IMR-90 (cell line): ENCODE results near the gene ZNF780B. TPM values are rescaled to one million over a fixed set of nuclear protein-coding genes. Genes with fewer than 3 reads are reported as not detected.

ENCODE experiments used
- ATAC-seq: fragments of 200-7000 bp; cut with Tn5 transposase; 2 replicates; pipeline ENCODE4 v1.9.1; 2020; ENCODE audit warnings: low read depth, mild to moderate bottlenecking, moderate library complexity
- BruUV-seq: library from RNA; stranded (reverse); fragments of 400-500 nt; replicated peaks from 2 replicates; lab custom pipeline; 2021; lab: Mats Ljungman, UMichigan
- CTCF ChIA-PET: fragments of 300-600 bp; formaldehyde crosslinking; extraction: SDS; loops from one replicate; lab custom pipeline; 2021; ENCODE audit warnings: antibody characterized with exemption; lab: Yijun Ruan, JAX
- POLR2A ChIA-PET: fragments of 300-600 bp; sonication (Branson Sonifier 250); formaldehyde crosslinking; loops from one replicate; lab custom pipeline; 2022; ENCODE audit warnings: antibody characterized with exemption; ENCODE audit not compliant: unreplicated experiment; lab: Charles Lee
- DNase-seq: peaks from one replicate; pipeline ENCODE4 v3.0.0; 2013
- H2AFZ ChIP-seq: replicated peaks from 2 replicates; pipeline ENCODE3; 2013; ENCODE audit warnings: low read length, mild to moderate bottlenecking; ENCODE audit not compliant: poor library complexity
- H2AK5ac ChIP-seq: 2 replicates; pipeline ENCODE4 v1.6.1; 2013; ENCODE audit warnings: low read depth, low read length, inconsistent platforms
- H2AK9ac ChIP-seq: replicated peaks from 2 replicates; pipeline ENCODE3; 2013; ENCODE audit warnings: mild to moderate bottlenecking, low read depth, low read length, moderate library complexity; ENCODE audit not compliant: poor library complexity
- H2BK120ac ChIP-seq: 2 replicates; pipeline ENCODE4 v1.6.1; 2013; ENCODE audit warnings: low read depth, low read length, inconsistent platforms
- H2BK15ac ChIP-seq: 3 replicates; pipeline ENCODE4 v1.6.1; 2013; ENCODE audit warnings: low read depth, low read length, inconsistent platforms
- H2BK20ac ChIP-seq: 2 replicates; pipeline ENCODE4 v1.6.1; 2013; ENCODE audit warnings: low read depth, mild to moderate bottlenecking, inconsistent platforms, low read length, moderate library complexity
- H2BK5ac ChIP-seq: 2 replicates; pipeline ENCODE4 v1.6.1; 2013; ENCODE audit warnings: mild to moderate bottlenecking, low read depth, low read length, inconsistent platforms; ENCODE audit not compliant: poor library complexity, severe bottlenecking
- H3K14ac ChIP-seq: replicated peaks from 2 replicates; pipeline ENCODE4 v1.6.1; 2013; ENCODE audit warnings: low read depth, low read length, inconsistent platforms
- H3K18ac ChIP-seq: 2 replicates; pipeline ENCODE4 v1.6.1; 2013; ENCODE audit warnings: low read depth, low read length, control low read depth
- H3K23ac ChIP-seq: 2 replicates; pipeline ENCODE4 v1.6.1; 2013; ENCODE audit warnings: low read depth, low read length, inconsistent platforms
- H3K27ac ChIP-seq: 2 replicates; pipeline ENCODE4 v1.5.1; 2013; ENCODE audit warnings: mild to moderate bottlenecking, control low read depth, low read length; ENCODE audit not compliant: insufficient read depth
- H3K27me3 ChIP-seq: 2 replicates; pipeline ENCODE4 v1.6.1; 2013; ENCODE audit warnings: low read length; ENCODE audit not compliant: control insufficient read depth, insufficient read depth
- H3K36me3 ChIP-seq: 2 replicates; pipeline ENCODE4 v1.6.1; 2013; ENCODE audit warnings: low read length, mixed read lengths; ENCODE audit not compliant: control insufficient read depth, insufficient read depth
- H3K4ac ChIP-seq: 2 replicates; pipeline ENCODE4 v1.6.1; 2013; ENCODE audit warnings: low read depth, low read length, inconsistent platforms
- H3K4me1 ChIP-seq: 2 replicates; pipeline ENCODE4 v1.6.1; 2013; ENCODE audit warnings: low read length, mixed read lengths; ENCODE audit not compliant: control insufficient read depth, insufficient read depth
- H3K4me2 ChIP-seq: 2 replicates; pipeline ENCODE4 v1.6.1; 2013; ENCODE audit warnings: low read depth, mild to moderate bottlenecking, control low read depth, low read length, moderate library complexity
- H3K4me3 ChIP-seq: 2 replicates; pipeline ENCODE4 v1.5.1; 2013; ENCODE audit warnings: low read depth, mild to moderate bottlenecking, control low read depth, low read length, moderate library complexity; ENCODE audit not compliant: insufficient read depth
- H3K56ac ChIP-seq: 2 replicates; pipeline ENCODE4 v1.6.1; 2013; ENCODE audit warnings: low read length, inconsistent platforms; ENCODE audit not compliant: insufficient read depth; ENCODE audit errors: extremely low read depth
- H3K79me1 ChIP-seq, 2 experiments: 2 replicates each; pipeline ENCODE4 v1.6.1; 2013; ENCODE audit warnings: low read length in 2 of 2, inconsistent platforms in 1 of 2, low read depth in 1 of 2
- H3K9ac ChIP-seq: 2 replicates; pipeline ENCODE4 v1.6.1; 2013; ENCODE audit warnings: low read depth, low read length, control low read depth
- H3K9me1 ChIP-seq: 2 replicates; pipeline ENCODE4 v1.6.1; 2013; ENCODE audit warnings: low read length, inconsistent platforms; ENCODE audit not compliant: insufficient read depth
- H3K9me3 ChIP-seq: 2 replicates; pipeline ENCODE4 v1.6.1; 2013; ENCODE audit warnings: low read length; ENCODE audit not compliant: control insufficient read depth, insufficient read depth
- H4K20me1 ChIP-seq: 2 replicates; pipeline ENCODE4 v1.6.1; 2013; ENCODE audit warnings: low read length, inconsistent platforms; ENCODE audit not compliant: insufficient read depth
- H4K5ac ChIP-seq: 2 replicates; pipeline ENCODE4 v1.6.1; 2013; ENCODE audit warnings: mild to moderate bottlenecking, low read depth, low read length, control low read depth
- H4K8ac ChIP-seq, 2 experiments: 2 replicates each; pipeline ENCODE4 v1.6.1; 2013; ENCODE audit warnings: low read depth in 2 of 2, low read length in 2 of 2, control low read depth in 1 of 2, inconsistent platforms in 1 of 2
- H4K91ac ChIP-seq: 2 replicates; pipeline ENCODE4 v1.6.1; 2013; ENCODE audit warnings: low read depth, low read length, inconsistent platforms; ENCODE audit not compliant: insufficient read depth
- BHLHE40 ChIP-seq: fragments of 150-350 bp; IDR thresholded peaks from 2 replicates; pipeline ENCODE4 v1.6.1; 2016; ENCODE audit warnings: mild to moderate bottlenecking, low read depth, low read length
- NFE2L2 ChIP-seq: fragments of 150-350 bp; IDR thresholded peaks from 2 replicates; pipeline ENCODE4 v1.6.1; 2016; ENCODE audit warnings: low read depth, mild to moderate bottlenecking, low read length
- RCOR1 ChIP-seq: IDR thresholded peaks from 2 replicates; pipeline ENCODE4 v1.6.1; 2012; ENCODE audit warnings: mild to moderate bottlenecking, low read length, improper control_type of control experiment; ENCODE audit not compliant: insufficient replicate concordance
- RFX5 ChIP-seq: IDR thresholded peaks from 2 replicates; pipeline ENCODE4 v1.8.0; 2012; ENCODE audit warnings: low read depth, mild to moderate bottlenecking, low read length, moderate library complexity
- WGBS, 2 experiments: methylation state at CpG; one replicate each; pipeline versions ENCODE4 v1.1.5 to v1.1.7; 2013; ENCODE audit warnings: missing lambda C conversion rate in 2 of 2; ENCODE audit not compliant: insufficient read length in 1 of 2; ENCODE audit errors: extremely low coverage in 2 of 2; 5-methylcytosine and 5-hydroxymethylcytosine counted together
- dilution Hi-C: fragments of 300-500 bp; cut with HindIII; formaldehyde crosslinking; loops from one replicate; pipeline ENCODE4 v1.14.3; 2018; ENCODE audit warnings: low sequenced_read_pairs; ENCODE audit not compliant: unreplicated experiment
- in situ Hi-C: fragments of 300-500 bp; cut with MboI; formaldehyde crosslinking; loops from 3 replicates; pipeline ENCODE4 v1.14.3; 2019; ENCODE audit warnings: low sequenced_read_pairs, inconsistent platforms, mixed read lengths
- intact Hi-C: fragments of 100-400 bp; cut with micrococcal nuclease; formaldehyde crosslinking; loops from 2 replicates; pipeline ENCODE4 v1.10.0; 2022
- polyA plus RNA-seq, 3 experiments: library from polyadenylated mRNA; depleted of rRNA; stranded (reverse); fragments of >200 nt; gene quantifications; 2 replicates each; pipeline ENCODE4 v1.2.3, GENCODE V29; 2012; ENCODE audit warnings: low replicate concordance in 1 of 3
- total RNA-seq: library from RNA; depleted of rRNA; stranded (reverse); fragments of >200 nt; gene quantifications from 2 replicates; pipeline ENCODE4 v1.2.3, GENCODE V29; 2012
- TF ChIP-seq, protein P1 (sequence below): fragments of 150-350 bp; IDR thresholded peaks from 2 replicates; pipeline ENCODE4 v1.6.1; 2017; ENCODE audit warnings: mild to moderate bottlenecking, antibody characterized with exemption, low read length, low read depth
- TF ChIP-seq, protein P2 (sequence below): conservative IDR thresholded peaks from 2 replicates; pipeline ENCODE4 v1.5.1; 2012; ENCODE audit warnings: mild to moderate bottlenecking, low read depth, low read length, improper control_type of control experiment

Gene ZNF780B
- total and polyA plus RNA-seq, 2 of the 4 experiments (the other 2 are of a cell fraction) = 3.7 to 19.9 TPM

GRCh38 chr19:40088299-40089047 lies 32.4 kb upstream of the ZNF780B start:
- dilution Hi-C loops = no loop called here
- TF ChIP-seq RCOR1 (no peak), RFX5 (no peak), BHLHE40 (no peak), NFE2L2 (no peak)
- TF ChIP-seq, protein P1, sequence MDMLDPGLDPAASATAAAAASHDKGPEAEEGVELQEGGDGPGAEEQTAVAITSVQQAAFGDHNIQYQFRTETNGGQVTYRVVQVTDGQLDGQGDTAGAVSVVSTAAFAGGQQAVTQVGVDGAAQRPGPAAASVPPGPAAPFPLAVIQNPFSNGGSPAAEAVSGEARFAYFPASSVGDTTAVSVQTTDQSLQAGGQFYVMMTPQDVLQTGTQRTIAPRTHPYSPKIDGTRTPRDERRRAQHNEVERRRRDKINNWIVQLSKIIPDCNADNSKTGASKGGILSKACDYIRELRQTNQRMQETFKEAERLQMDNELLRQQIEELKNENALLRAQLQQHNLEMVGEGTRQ = no peak
- TF ChIP-seq, protein P2, sequence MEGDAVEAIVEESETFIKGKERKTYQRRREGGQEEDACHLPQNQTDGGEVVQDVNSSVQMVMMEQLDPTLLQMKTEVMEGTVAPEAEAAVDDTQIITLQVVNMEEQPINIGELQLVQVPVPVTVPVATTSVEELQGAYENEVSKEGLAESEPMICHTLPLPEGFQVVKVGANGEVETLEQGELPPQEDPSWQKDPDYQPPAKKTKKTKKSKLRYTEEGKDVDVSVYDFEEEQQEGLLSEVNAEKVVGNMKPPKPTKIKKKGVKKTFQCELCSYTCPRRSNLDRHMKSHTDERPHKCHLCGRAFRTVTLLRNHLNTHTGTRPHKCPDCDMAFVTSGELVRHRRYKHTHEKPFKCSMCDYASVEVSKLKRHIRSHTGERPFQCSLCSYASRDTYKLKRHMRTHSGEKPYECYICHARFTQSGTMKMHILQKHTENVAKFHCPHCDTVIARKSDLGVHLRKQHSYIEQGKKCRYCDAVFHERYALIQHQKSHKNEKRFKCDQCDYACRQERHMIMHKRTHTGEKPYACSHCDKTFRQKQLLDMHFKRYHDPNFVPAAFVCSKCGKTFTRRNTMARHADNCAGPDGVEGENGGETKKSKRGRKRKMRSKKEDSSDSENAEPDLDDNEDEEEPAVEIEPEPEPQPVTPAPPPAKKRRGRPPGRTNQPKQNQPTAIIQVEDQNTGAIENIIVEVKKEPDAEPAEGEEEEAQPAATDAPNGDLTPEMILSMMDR = no peak

More at GRCh38 chr19:40088299-40089047, 32.4 kb upstream of the ZNF780B start:
- Histone ChIP-seq H2AK9ac (no peak overlapping the region), H3K18ac (no peak overlapping the region), H3K27ac (no peak overlapping the region), H2AK5ac (no peak overlapping the region), H4K91ac (no peak overlapping the region), H2BK120ac (no peak overlapping the region), H2BK5ac (no peak overlapping the region), H3K9ac (no peak overlapping the region), H3K36me3 (peaks cover 8% of the 10 kb centered on the region), H2BK15ac (no peak overlapping the region), H3K4me3 (no peak overlapping the region), H3K4me2 (no peak overlapping the region), H2BK20ac (no peak overlapping the region), H3K4ac (no peak overlapping the region), H4K5ac (no peak overlapping the region), H3K56ac (no peak overlapping the region), H3K14ac (no peak overlapping the region), H3K9me3 (no peaks in the 10 kb centered on the region), H4K8ac (no peak overlapping the region), H4K20me1 (no peaks in the 10 kb centered on the region), H3K4me1 (no peaks in the 10 kb centered on the region), H3K27me3 (no peaks in the 10 kb centered on the region), H3K9me1 (peaks cover 5% of the 10 kb centered on the region; the same call in 1 of the 2 replicates), H2AFZ (no peak overlapping the region), H3K79me1 (peaks cover 15 to 32% of the 10 kb centered on the region in 2 experiments), H3K23ac (no peak overlapping the region)
- intact Hi-C loops = no loop called here
- in situ Hi-C loops = no loop called here
- ATAC-seq = no peak
- no peak for DNase-seq
- no CpG with 5 or more reads among the region's 5 CpGs for WGBS, 2 experiments
- no TSS peak for BruUV-seq
- ChIA-PET CTCF (no interaction called here), POLR2A (no interaction called here)
